Mesendoderm (in vitro differentiated cells): Measurements from ENCODE around the gene TPBGL.

Experiments
- DNase-seq: peaks from one replicate; pipeline ENCODE4 v3.0.0; 2013
- H2AK5ac ChIP-seq: 2 replicates; pipeline ENCODE4 v1.6.1; 2013; ENCODE audit warnings: low read length, inconsistent platforms
- H2BK120ac ChIP-seq: 2 replicates; pipeline ENCODE4 v1.6.1; 2013; ENCODE audit warnings: low read depth, mild to moderate bottlenecking, low read length, moderate library complexity, mixed read lengths
- H2BK15ac ChIP-seq: replicated peaks from 2 replicates; pipeline ENCODE4 v1.6.1; 2013; ENCODE audit warnings: low read depth, mild to moderate bottlenecking, moderate library complexity
- H2BK5ac ChIP-seq: 2 replicates; pipeline ENCODE4 v1.6.1; 2013; ENCODE audit warnings: low read length, inconsistent platforms
- H3K18ac ChIP-seq: 2 replicates; pipeline ENCODE4 v1.6.1; 2013; ENCODE audit warnings: mild to moderate bottlenecking, low read length, mixed read lengths
- H3K23ac ChIP-seq: one replicate; pipeline ENCODE4 v1.6.1; 2013; ENCODE audit warnings: low read length
- H3K27ac ChIP-seq: 2 replicates; pipeline ENCODE4 v1.5.1; 2013; ENCODE audit warnings: low read depth, mild to moderate bottlenecking, inconsistent platforms, low read length, moderate library complexity
- H3K27me3 ChIP-seq: 2 replicates; pipeline ENCODE4 v1.6.1; 2013; ENCODE audit warnings: low read length, control low read depth, mild to moderate bottlenecking, inconsistent platforms; ENCODE audit not compliant: insufficient read depth, poor library complexity
- H3K36me3 ChIP-seq: 2 replicates; pipeline ENCODE4 v1.6.1; 2013; ENCODE audit warnings: low read length, inconsistent platforms; ENCODE audit not compliant: control insufficient read depth, insufficient read depth
- H3K4ac ChIP-seq: one replicate; pipeline ENCODE4 v1.6.1; 2013; ENCODE audit warnings: low read depth, mild to moderate bottlenecking, low read length, moderate library complexity
- H3K4me1 ChIP-seq: 2 replicates; pipeline ENCODE4 v1.6.1; 2013; ENCODE audit warnings: low read depth, low read length, inconsistent platforms; ENCODE audit not compliant: control insufficient read depth
- H3K4me2 ChIP-seq: 2 replicates; pipeline ENCODE4 v1.6.1; 2013; ENCODE audit warnings: low read length
- H3K4me3 ChIP-seq: 2 replicates; pipeline ENCODE4 v1.5.1; 2013; ENCODE audit warnings: mild to moderate bottlenecking, low read length
- H3K56ac ChIP-seq: one replicate; pipeline ENCODE4 v1.6.1; 2013; ENCODE audit warnings: low read length
- H3K79me1 ChIP-seq: 2 replicates; pipeline ENCODE4 v1.6.1; 2013; ENCODE audit warnings: low read length, inconsistent platforms
- H3K79me2 ChIP-seq: 2 replicates; pipeline ENCODE4 v1.6.1; 2013; ENCODE audit warnings: mild to moderate bottlenecking, low read length; ENCODE audit not compliant: control insufficient read depth, insufficient read depth
- H3K9ac ChIP-seq: 2 replicates; pipeline ENCODE4 v1.6.1; 2013; ENCODE audit warnings: low read length, inconsistent platforms
- H4K5ac ChIP-seq: one replicate; pipeline ENCODE4 v1.6.1; 2013; ENCODE audit warnings: low read length
- H4K8ac ChIP-seq: one replicate; pipeline ENCODE4 v1.6.1; 2013; ENCODE audit warnings: low read depth, mild to moderate bottlenecking, control low read depth, low read length, moderate library complexity
- WGBS: extraction: QIAGEN DNeasy Blood & Tissue Kit; methylation state at CpG from one replicate; pipeline ENCODE4 v1.1.7; 2013; ENCODE audit warnings: low lambda C conversion rate, missing lambda C conversion rate; ENCODE audit not compliant: insufficient coverage; ENCODE audit errors: extremely low coverage; 5-methylcytosine and 5-hydroxymethylcytosine counted together

Gene TPBGL

GRCh38 chr11:75204012-75204674, 36.4 kb upstream of the TPBGL start:
- no peak for DNase-seq
- Histone ChIP-seq H3K18ac (no peak overlapping the region), H3K4me3 (no peak overlapping the region), H3K4ac (no peak overlapping the region), H3K27ac (no peak overlapping the region), H3K23ac (no peak overlapping the region), H3K4me1 (peaks cover 11% of the 10 kb centered on the region), H2BK15ac (no peak overlapping the region), H3K79me2 (no peaks in the 10 kb centered on the region), H3K56ac (no peak overlapping the region), H3K9ac (no peak overlapping the region), H3K79me1 (no peaks in the 10 kb centered on the region), H2AK5ac (no peak overlapping the region), H2BK120ac (no peak overlapping the region), H3K4me2 (no peak overlapping the region), H2BK5ac (no peak overlapping the region), H4K5ac (no peak overlapping the region), H4K8ac (no peak overlapping the region), H3K27me3 (no peaks in the 10 kb centered on the region), H3K36me3 (no peaks in the 10 kb centered on the region)
- no CpG with 5 or more reads among the region's 10 CpGs for WGBS

- Histone ChIP-seq H3K4ac (no peak overlapping the region), H3K4me3 (no peak overlapping the region), H3K79me2 (no peaks in the 10 kb centered on the region), H3K27me3 (no peaks in the 10 kb centered on the region), H2AK5ac (no peak overlapping the region), H3K4me1 (peaks cover 11% of the 10 kb centered on the region), H3K56ac (no peak overlapping the region), H4K8ac (no peak overlapping the region), H3K23ac (no peak overlapping the region), H2BK15ac (no peak overlapping the region), H3K18ac (no peak overlapping the region), H3K4me2 (no peak overlapping the region), H3K79me1 (no peaks in the 10 kb centered on the region), H2BK5ac (no peak overlapping the region), H2BK120ac (no peak overlapping the region), H4K5ac (no peak overlapping the region), H3K27ac (no peak overlapping the region), H3K9ac (no peak overlapping the region), H3K36me3 (no peaks in the 10 kb centered on the region)
- no CpG with 5 or more reads among the region's 9 CpGs for WGBS
- peak; percentile 87 for DNase-seq
These were observed 35.6 kb upstream of the TPBGL start for GRCh38 chr11:75204685-75205563.

DNA sequence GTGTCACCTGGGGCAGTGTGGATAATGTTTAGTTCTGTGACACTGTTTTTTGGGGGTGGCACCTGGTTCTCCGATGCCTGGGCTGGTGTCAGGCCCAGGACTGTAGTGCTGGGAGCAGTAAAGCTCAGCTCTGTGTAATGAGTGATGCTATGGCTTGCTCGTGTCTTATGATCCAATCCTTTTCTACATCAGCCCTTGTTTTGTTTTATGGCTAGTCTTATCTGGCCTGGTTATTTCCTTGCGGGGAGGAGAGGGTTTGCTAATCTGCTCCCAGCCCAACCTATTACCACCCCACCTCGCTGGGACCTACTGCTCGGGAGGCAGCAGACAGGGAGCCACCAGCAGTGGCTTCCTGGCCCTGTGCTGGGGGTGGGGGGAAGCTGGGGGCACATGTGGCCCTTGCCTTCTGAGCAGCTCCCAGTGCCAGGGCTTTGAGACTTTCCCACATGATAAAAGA, 35.0 kb upstream of the TPBGL start:
- no peak overlapping the region for H4K8ac ChIP-seq
- DNase-seq = no peak

GRCh38 chr11:75208446-75208845, 32.1 kb upstream of the TPBGL start:
- Histone ChIP-seq H2BK5ac (no peak overlapping the region), H3K56ac (no peak overlapping the region), H3K36me3 (no peaks in the 10 kb centered on the region), H3K18ac (no peak overlapping the region), H3K4ac (no peak overlapping the region), H4K5ac (no peak overlapping the region), H3K27me3 (no peaks in the 10 kb centered on the region), H3K4me1 (no peaks in the 10 kb centered on the region), H3K9ac (no peak overlapping the region), H3K79me2 (no peaks in the 10 kb centered on the region), H4K8ac (no peak overlapping the region), H2AK5ac (no peak overlapping the region), H3K4me3 (no peak overlapping the region), H2BK15ac (no peak overlapping the region), H3K23ac (no peak overlapping the region), H2BK120ac (no peak overlapping the region), H3K4me2 (no peak overlapping the region), H3K27ac (no peak overlapping the region), H3K79me1 (no peaks in the 10 kb centered on the region)
- no peak for DNase-seq
- WGBS = no CpG with 5 or more reads among the region's 2 CpGs

More for the DNA sequence above, 35.0 kb upstream of the TPBGL start:
- Histone ChIP-seq H3K4me2 (no peak overlapping the region), H3K9ac (no peak overlapping the region), H3K79me1 (no peaks in the 10 kb centered on the region), H2BK15ac (no peak overlapping the region), H2BK120ac (no peak overlapping the region), H3K79me2 (no peaks in the 10 kb centered on the region), H3K36me3 (no peaks in the 10 kb centered on the region), H2AK5ac (no peak overlapping the region), H3K27me3 (no peaks in the 10 kb centered on the region), H3K18ac (no peak overlapping the region), H3K4me1 (peaks cover 11% of the 10 kb centered on the region), H3K4me3 (no peak overlapping the region), H3K4ac (no peak overlapping the region), H3K56ac (no peak overlapping the region), H3K23ac (no peak overlapping the region), H3K27ac (no peak overlapping the region), H4K5ac (no peak overlapping the region), H2BK5ac (no peak overlapping the region)
- no CpG with 5 or more reads among the region's 5 CpGs for WGBS

- H3K79me1 ChIP-seq = no peaks in the 10 kb centered on the region
- H4K8ac ChIP-seq = no peak overlapping the region
- H3K79me2 ChIP-seq = no peaks in the 10 kb centered on the region
- no peak overlapping the region for H2AK5ac ChIP-seq
- no peak overlapping the region for H3K18ac ChIP-seq
- no peak overlapping the region for H2BK15ac ChIP-seq
- H2BK5ac ChIP-seq = no peak overlapping the region
- H3K23ac ChIP-seq = no peak overlapping the region
- H3K36me3 ChIP-seq = no peaks in the 10 kb centered on the region
- no peaks in the 10 kb centered on the region for H3K27me3 ChIP-seq
- H2BK120ac ChIP-seq = no peak overlapping the region
- no peak overlapping the region for H3K4me2 ChIP-seq
- no peak overlapping the region for H3K4ac ChIP-seq
- H3K9ac ChIP-seq = no peak overlapping the region
- H3K4me3 ChIP-seq = no peak overlapping the region
- no CpG with 5 or more reads among the region's 5 CpGs for WGBS
- no peak overlapping the region for H3K56ac ChIP-seq
- no peak for DNase-seq
- no peak overlapping the region for H3K27ac ChIP-seq
- no peak overlapping the region for H4K5ac ChIP-seq
- H3K4me1 ChIP-seq = no peaks in the 10 kb centered on the region
These were observed 28.2 kb upstream of the TPBGL start for GRCh38 chr11:75212411-75212810.
